HTERT RPE-1 (cell line): Measurements from ENCODE around the gene PLLP.
"Not testable (repeated sequence)": the region's sequence is repeated elsewhere in the genome, so short reads cannot be mapped to it uniquely, and the experiment has no call there.

ENCODE experiments used
- in situ Hi-C: fragments of 300-500 bp; cut with MboI; formaldehyde crosslinking; loops from 4 replicates; pipeline ENCODE4 v1.14.3; 2020; ENCODE audit warnings: low sequenced_read_pairs

PLLP gene

DNA sequence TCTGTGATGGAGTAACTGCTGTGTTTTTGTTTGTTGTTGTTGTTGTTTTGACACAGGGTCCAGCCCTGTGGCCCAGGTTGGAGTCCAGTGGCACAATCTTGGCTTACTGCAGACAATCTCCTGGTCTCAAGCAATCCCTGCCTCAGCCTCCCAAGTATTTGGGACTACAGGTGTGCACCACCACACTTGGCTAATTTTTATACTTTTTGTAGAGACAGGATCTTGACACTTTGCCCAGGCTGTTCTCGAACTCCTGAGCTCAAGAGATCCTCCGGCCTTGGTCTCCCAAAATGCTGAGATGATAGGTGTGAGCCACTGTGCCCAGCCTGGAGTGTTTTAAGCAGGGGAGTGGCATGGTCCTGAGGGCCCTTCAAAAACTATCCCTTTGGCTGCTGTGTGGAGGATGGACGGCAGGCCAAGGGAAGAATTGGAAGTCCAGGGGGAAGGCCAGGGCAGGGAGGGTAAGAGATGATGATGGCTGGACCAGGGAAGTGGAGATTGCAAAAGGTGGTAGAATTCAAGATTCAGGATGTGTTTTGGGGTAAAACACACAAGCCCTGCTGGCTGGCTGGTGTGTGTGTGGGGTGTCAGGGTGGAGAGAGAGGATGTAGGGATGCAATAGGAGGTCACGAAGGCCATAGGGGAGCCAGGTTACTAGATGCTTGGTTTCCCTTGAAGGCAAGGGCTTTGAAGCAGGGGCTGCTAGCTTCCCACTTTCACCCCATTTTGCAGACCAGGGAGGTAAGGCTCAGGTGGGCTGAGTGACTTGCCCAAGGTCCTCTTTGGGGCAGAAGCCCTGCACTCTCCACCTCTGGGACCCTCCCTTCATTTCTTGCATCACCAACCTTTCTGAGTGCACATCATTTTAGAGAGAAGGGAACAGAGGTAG lies 18.8 kb upstream of the PLLP start:
- in situ Hi-C loops = no loop called here

DNA sequence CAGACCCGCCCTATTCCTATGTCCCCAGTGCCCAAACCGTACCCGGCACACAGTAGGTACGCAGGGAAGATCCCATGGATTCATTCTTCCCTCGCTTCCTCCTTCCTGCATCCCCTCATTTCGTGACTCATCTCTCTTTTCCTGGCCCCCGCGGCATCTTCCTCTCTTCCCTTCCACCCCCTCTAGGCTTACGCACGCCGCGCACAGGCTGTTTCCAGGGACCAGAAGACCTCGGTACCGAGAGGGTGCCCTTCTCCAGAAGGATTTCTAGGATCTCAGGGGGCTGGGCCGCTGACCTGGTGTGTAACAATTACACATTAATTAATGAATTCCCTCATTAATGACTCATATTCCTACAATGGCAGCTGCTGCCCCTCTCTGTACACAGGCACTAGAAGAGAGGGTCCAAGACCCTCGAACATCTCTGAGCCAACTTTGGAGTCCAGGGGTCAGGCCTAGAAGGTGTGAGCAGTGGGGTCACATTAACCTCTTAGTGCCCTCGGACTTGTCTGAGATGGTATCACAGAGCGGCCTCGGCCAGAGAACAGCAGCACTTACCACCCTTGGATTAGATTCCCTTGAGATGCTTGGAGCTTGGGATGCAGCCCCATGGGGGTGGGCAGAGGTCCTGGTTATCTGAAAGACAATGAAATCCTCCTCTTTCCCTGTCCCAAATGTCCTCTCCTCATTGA lies 16.8 kb upstream of the PLLP start:
- in situ Hi-C loops = no loop called here

DNA sequence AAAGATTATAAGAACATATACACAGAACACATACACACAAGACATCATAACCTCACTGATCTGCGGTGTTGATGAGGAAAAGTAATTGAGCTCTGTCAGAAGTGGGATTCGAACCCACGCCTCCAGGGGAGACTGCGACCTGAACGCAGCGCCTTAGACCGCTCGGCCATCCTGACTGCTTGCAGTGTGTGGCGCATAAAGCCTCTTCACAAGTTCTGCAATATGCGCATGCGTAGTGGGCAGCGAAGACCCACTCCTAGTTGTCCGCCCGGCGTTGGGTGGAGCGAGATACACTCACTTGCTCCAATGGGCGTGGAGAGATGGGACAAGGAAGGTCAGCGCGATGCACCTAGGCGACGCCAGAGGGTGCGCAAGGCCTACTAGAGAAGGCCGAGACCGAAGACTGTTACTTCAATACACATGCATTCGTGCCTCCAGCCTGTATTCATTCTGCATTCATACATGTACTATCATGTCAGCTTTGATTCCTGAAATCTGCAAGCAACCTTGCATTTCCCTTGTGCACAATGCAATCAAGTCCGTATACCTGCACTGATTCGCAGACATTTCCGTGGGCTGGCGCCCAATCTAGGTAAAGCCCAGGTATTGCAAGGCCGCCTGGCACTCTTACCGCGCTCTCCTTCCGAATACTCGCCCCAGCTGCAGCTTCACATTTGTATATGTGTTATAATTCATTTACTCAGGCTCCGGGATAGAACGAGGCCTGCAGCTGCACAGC lies 16.1 kb upstream of the PLLP start:
- in situ Hi-C loops = no loop called here

DNA sequence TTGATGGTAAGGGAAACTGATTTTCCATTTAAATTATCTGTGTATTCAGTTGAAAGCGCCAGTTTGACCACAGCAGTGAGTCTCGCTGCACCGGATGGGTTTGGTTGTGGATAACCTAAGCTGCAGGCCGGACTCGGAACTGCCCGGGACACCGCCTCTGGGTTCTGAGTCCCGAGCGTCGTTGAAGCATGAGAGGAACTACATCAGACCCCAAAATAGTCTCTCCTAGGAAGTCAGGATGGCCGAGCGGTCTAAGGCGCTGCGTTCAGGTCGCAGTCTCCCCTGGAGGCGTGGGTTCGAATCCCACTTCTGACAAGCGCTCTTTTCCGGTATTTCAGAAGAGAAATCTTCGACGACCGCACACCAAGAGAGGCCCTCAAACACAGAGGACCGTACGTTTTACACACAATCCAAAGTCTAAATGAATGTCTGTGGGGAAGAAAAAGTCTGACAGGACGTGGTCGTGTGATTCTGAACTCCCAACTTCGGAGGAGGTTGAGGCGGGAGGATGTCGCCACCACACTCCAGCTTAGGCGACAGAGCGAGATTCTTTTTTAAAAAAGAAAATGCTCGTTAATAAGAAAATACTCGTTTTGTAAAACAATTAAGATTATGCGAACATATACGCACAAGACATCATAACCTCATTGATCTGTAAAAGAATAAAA lies 15.4 kb upstream of the PLLP start:
- in situ Hi-C loops = no loop called here

DNA sequence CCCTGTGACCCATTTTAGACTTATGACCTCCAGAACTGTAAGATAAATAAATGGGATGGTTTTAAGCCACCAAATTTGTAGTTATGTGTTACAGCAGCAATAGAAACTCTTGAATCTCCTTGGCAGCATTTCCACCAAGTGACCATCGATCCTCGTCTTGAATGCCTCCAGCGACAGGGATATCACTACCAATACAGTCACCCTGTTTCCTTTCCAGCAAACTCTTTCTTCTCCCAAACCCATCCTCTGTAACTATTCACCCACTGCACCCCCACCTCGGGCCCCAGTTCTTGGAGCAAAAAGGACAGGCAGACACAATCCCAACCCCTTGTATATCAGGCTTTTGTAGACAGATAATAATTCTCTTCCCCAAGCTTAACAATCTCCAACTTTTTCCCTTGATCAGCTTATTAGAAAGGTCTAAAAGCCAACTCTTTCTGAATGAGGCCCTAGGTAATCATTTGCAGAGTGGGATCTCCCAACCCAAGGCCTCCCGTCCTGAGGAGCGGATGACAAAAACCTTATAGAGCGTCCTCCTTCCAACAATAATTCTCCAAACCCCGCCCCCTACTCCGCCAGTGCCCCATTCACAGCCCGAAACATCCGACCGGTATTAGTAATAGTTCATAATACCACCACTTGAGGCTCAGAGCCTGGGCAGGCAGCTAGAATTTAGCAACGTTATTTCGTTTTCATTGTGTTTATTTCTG lies 14.7 kb upstream of the PLLP start:
- in situ Hi-C loops = no loop called here

DNA sequence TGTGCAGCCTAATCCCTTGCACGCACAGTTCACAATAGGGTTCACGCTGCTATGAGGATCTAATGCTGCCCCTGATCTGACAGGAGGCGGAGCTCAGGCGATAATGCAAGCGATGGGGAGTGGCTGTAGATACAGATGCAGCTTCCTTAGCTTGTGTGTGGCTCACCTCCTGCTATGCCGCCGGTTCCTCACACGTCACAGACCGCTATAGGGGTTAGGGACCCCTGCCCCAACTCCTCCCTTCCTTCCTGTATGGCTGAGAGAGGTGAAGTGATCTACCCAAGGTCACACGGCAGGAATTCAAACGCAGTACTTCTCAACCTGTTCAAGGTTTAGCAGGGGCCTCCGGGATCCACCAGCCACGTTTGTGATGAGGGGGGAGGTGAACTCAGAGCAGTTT lies 13.4 kb upstream of the PLLP start:
- in situ Hi-C loops = no loop called here

DNA sequence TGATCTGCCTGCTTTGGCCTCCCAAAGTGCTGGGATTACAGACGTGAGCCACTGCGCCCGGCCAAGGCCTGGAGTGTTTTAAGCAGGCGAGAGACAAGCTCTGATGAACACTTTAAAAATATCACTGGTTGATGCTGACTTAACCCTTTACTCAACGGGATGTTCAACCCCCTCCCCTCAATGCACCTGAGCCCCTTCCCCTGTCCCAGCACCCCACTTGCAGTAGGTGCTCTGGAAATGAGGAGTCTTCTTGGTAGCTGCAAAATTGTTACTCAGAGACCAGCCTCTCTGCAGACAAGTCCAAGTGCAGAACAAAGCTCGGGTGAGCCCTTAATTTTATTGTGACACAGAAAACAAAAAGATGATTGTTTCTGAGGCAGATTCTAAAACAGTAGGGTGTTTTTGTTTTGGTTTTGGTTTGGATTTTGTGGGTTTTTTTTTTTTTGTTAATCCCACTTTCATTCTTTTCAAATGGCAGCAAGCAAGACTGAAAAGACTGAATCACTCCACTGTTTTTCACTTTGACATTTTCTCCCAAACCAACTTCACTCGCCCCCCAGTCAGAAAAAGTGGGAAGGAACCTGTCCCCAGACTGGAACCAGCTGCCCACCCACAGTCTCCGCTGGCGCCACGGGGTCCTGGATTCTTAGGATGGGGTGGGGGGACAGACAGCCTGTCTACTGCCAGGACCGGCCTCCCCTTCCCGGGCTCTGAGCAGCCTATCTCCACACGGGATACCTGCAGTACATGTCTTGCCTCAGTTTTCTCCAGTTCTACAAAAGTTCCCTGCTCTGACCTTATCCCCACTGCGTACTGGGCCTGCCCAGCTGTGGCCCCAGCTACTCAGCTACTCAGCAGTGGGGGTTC lies 5.2 kb upstream of the PLLP start:
- in situ Hi-C loops = no loop called here

DNA sequence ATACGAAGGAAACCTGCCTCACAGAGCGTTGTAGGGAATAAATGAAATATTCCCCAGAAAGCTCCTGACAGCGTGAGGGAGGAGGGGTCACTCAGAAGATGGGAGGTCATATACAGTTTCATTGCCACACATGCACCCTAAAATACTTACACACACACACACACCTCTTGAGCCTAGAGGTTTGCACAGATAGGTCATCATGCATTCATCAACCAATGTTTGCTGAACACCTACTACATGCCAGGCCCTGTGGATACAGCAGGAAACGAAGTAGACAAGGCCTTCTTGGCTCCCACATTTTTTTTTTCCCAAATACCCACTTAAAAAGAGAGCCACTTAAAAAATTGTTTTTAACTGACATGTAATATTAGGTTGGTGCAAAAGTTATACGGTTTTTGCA lies 907 bp upstream of the PLLP start:
- in situ Hi-C loops = no loop called here

DNA sequence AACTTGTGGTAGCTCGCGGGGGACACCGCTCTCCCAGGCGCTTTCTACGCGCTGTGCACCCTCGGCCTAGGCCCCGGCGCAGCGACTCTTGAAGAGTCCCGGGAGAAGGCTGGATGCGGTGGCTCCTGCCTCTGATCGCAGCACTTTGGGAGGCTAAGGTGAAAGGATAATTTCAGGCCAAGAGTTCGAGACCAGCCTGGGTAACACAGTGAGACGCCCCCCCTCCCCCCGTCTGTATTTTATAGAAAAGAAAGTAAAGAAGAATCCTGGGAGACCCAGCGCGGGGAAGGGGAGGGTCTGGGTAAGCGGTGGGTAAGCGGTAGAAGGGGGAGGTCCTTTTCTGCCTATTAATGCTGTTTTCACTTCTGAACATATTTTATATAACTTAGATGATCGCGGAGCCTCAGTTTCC lies 486 bp upstream of the PLLP start:
- in situ Hi-C loops = no loop called here

DNA sequence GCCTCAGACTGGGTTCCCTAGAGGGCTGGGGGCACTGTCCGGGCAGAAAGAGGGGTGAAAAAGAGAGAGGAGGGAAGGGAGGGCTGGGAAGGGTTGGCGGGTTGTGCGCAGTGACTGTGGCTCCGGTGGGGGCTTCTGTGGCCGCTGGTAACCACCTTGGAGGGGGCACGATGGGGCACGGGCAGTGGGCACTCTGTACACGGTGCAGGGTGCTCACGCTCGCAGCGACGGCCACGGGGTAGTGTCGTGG lies 588 bp downstream of the PLLP start:
- in situ Hi-C loops = no loop called here

DNA sequence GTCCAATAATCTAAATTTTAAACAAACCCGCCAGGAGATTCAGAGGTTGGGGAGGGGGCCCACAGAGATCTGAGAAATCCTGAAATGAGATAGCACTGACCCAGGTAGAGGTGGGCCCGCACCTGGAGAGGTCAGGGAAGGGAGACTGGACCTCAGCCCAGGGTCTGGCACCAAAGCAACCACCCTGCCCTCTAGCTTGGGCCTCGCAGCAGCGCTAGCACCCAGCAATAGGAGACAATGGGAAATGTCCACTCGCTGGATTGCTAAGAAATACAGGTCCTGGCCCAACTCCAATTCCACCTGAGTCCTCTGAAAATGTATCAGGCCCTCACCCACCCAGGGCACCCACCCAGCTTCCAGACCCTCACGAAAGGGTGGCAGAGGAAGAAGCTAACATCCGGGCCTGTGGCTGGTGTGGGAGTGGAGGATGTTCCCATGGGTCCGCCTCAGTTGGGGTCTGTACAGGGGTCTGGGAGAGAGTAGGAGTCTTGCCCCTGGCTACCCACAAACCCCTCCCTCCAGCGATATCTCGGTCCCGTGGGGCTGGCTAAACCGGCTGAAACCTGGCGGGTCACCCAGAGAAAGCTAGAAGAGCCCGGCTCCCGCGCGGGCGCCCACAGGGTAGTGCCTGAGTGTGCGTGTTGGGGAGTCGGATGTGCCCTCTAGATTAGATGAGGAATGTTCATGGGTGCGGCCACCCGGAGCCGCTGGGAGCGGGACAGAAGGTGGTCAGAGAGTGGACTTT lies 1.1 kb downstream of the PLLP start:
- in situ Hi-C loops = no loop called here

DNA sequence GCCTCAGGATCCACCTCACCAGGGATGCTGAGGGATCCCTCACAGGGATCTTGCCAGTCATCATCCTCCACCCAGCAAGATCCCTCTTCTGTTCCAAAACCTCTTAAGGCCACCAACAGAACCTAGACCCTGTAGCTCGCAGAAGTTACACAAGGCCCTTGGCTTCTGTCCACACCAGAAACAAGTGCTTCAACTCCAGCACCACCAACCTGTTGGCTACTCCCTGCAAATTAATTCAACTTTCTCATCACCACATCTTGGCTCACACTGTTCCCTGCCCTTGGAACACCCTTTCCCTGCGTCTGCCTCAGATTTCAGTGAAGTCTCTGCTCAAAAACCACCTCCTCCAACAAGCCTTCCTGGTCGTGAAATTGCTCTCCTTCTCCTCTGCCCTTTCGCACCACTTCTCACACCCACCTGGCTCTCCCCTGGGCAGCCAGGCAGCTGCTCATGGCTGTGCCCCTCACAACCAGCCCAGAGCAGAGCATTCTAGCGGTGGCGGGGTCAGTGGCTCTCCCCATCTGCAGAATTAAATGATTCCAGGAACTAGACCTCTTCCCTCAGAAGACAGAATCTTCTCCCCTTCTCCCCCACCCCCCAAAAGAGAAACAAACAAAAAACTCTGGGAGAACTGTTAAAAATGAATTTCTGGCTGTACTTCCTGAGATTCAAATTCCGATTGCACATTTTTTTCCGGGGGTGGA lies 1.8 kb downstream of the PLLP start:
- in situ Hi-C loops = no loop called here

DNA sequence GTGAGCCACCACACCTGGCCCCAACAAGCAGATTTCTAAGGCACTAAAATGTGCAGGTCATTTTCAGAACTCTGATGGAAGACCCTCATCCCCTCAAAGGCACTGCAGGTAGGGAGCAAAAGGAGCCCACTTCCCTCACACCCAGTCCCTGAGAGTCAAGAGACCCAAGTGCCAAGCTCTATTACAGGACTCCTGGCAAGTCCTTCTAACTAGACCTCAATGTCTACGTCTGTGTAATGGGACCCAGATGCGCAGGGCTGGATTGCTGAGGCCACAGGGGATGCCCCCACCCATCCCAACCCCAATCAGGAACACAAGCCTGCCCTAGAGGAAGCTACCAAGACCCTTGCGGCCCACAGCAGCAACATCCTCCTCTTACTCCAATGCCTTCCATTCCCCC lies 2.7 kb downstream of the PLLP start:
- in situ Hi-C loops = no loop called here

DNA sequence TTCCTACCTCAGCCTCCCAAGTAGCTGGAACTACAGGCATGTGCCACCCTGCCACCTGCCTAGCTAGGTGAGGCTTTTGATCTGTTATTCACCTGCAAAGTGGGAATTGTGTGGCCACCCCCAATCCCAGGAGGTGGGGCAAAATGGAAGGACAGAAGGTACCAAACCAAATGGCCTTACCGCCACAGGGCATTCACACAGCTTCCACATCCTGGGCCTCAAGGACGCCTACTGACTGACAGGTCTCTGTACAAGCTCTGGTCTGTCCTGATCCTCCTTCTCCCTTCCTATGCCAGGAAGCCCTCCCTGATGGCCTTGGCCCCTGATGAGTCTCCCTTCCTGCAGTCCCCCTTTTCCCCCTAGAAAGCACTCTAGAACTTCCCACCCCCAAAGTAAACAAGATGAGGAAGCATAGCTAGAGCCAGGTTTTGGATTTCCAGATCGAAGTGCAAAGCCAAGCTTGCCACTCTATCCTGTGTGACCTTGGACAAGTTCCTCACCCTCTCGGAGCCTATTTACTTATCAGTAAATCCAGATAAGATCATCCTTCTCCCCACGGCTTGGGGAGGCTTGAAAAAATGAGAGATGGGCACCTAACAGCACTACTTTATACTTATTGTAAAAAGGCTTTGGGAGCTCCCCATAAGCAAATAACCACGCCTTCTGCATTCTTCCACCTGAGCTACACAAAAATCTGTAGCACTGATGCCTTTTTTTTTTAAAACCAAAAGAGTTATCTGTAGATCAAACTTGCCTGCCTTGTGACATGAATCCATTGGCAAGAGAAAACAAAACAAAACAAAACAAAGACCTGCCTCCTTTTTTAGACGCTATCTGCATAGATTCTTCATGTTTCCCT lies 4.5 kb downstream of the PLLP start:
- in situ Hi-C loops = no loop called here

DNA sequence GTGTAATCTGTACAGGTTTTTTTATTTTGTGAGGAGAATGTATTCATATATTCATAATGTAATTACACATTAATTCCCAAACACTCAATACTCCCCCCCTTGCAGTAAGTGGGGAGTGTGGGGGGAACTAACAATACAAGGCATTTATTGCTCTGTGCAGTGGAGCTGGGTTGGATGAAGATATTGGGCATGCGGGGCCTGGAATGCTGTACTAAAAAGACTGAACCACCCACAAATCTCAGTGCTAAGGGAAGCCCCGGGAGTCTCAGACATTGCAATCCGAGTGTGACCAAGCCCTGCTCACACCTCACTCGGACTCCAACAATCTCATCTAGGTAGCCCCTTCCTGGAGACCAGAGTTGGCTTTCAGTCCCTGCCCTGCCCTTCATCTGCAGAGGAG lies 6.0 kb downstream of the PLLP start:
- in situ Hi-C loops = no loop called here

DNA sequence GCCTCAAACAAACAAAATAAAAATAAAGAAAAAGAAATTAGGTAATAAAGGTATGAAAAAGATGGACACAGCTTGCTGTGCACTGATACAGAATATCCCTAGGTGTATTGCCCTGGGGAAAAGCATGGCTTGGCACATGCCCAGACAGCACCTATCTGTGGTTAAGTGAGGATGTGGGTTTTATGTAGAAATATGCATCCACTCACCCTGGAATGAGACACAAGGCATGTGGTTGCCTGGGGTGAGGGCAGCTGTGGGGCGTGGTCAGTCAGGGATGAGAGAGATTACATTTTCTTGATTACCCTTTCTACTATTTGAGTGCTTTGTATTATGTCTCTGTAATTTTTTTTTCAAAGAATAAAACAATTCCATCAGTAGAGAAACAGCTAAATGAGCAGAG lies 6.9 kb downstream of the PLLP start:
- in situ Hi-C loops = no loop called here

DNA sequence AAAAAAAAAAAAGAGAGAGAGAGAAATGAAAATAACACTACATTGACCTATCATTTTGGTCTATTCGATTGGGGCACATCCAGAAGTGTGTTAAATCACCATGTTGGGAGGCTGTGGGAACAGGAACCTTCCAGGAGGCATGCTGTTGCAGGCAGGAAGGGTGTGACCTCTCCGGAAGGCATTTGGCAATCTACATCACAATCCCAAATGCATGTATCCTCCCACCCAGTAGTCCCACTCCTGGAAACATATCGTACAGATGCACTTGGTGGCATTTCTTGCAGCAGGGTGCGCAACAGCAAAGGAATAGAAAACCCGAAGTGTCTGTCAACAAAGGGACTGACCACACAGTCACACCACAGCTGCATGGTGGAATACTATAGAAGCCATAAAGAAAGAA lies 7.9 kb downstream of the PLLP start:
- in situ Hi-C loops = no loop called here

DNA sequence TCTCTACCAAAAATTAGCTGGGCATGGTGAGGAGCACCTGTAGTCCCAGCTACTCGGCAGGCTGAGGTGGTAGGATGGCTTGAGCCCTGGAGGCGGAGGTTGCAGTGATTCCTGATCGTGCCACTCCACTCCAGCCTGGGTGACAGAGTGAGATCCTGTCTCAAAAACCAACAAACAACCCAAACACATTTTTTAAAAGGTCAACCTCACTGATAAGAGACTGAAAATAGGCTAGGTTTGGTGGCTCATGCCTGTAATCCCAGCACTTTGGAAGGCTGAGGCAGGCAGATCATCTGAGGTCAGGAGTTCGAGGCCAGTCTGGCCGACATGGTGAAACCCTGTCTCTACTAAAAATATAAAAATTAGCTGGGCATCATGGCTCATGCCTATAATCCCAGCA lies 8.5 kb downstream of the PLLP start:
- in situ Hi-C loops = not testable (repeated sequence)
